A673 (cell line): ENCODE results near the gene MRPL24.

Experiments used
- EZH2 ChIP-seq: fragments of 200-600 bp; sonication (generic); IDR thresholded peaks from 2 replicates; pipeline ENCODE4 v1.6.1; 2017; ENCODE audit warnings: borderline replicate concordance, low read depth, mild to moderate bottlenecking, mixed read lengths, antibody characterized with exemption, low read length; ENCODE audit not compliant: poor library complexity, severe bottlenecking
- TF ChIP-seq, protein P1 (sequence below): fragments of 300-800, 200-600 bp; sonication (generic); conservative IDR thresholded peaks from 2 replicates; pipeline ENCODE4 v1.5.1; 2017; ENCODE audit warnings: low read depth, mild to moderate bottlenecking, antibody characterized with exemption, low read length, moderate library complexity, mixed read lengths

GRCh38 chr1:156768610-156769295 is 27.9 kb upstream of the MRPL24 start:
- TF ChIP-seq EZH2: no peak
- TF ChIP-seq, protein P1, sequence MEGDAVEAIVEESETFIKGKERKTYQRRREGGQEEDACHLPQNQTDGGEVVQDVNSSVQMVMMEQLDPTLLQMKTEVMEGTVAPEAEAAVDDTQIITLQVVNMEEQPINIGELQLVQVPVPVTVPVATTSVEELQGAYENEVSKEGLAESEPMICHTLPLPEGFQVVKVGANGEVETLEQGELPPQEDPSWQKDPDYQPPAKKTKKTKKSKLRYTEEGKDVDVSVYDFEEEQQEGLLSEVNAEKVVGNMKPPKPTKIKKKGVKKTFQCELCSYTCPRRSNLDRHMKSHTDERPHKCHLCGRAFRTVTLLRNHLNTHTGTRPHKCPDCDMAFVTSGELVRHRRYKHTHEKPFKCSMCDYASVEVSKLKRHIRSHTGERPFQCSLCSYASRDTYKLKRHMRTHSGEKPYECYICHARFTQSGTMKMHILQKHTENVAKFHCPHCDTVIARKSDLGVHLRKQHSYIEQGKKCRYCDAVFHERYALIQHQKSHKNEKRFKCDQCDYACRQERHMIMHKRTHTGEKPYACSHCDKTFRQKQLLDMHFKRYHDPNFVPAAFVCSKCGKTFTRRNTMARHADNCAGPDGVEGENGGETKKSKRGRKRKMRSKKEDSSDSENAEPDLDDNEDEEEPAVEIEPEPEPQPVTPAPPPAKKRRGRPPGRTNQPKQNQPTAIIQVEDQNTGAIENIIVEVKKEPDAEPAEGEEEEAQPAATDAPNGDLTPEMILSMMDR: no peak
